ENCODE data around the gene SCAF1. TPM values are rescaled to one million over a fixed set of nuclear protein-coding genes. Genes with fewer than 3 reads are reported as not detected.

The SCAF1 gene
- total RNA-seq, 4 donors from 2014 or later, result 8.8 to 76.9 (median 11.4) TPM

DNA sequence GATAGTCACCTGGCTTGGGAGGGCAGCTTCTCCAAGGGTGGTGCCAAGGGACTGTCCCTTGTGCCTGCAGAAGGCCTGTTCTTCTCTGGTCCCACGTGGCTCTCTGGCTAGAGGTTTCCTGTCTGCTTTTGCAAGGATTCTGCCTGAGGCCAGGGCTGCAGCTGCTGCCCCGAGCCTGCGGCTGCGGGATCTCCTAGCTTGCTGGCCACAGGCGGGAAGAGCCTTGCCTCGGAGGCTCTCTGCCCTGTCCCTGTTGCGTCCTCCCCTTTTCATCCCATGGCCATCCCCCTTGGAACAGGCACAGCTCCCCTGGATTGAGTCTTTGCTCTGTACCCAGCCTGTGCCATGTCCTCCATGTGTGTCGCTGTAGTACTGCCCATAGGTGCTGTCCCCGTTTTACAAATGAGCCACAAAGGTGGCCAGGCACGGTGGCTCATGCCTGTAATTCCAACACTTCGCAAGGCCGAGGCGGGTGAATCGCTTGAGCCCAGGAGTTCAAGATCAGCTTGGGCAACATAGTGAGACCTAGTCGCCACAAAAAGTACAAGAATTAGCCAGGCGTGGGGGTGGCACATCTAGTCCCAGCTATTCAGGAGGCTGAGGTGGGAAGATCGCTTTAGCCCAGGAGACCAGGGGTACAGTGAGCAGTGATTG lies 14.6 kb downstream of the SCAF1 start:
- TF ChIP-seq, protein P1, sequence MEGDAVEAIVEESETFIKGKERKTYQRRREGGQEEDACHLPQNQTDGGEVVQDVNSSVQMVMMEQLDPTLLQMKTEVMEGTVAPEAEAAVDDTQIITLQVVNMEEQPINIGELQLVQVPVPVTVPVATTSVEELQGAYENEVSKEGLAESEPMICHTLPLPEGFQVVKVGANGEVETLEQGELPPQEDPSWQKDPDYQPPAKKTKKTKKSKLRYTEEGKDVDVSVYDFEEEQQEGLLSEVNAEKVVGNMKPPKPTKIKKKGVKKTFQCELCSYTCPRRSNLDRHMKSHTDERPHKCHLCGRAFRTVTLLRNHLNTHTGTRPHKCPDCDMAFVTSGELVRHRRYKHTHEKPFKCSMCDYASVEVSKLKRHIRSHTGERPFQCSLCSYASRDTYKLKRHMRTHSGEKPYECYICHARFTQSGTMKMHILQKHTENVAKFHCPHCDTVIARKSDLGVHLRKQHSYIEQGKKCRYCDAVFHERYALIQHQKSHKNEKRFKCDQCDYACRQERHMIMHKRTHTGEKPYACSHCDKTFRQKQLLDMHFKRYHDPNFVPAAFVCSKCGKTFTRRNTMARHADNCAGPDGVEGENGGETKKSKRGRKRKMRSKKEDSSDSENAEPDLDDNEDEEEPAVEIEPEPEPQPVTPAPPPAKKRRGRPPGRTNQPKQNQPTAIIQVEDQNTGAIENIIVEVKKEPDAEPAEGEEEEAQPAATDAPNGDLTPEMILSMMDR (IDR thresholded peaks at IDR 0.05), result no peak
- no peak for TF ChIP-seq POLR2A (IDR thresholded peaks at IDR 0.05)
- no peak for DNase-seq
- intact Hi-C loops (cut with DNase I; ENCODE audit: low total_unique reads), result no loop called here
- H3K27ac ChIP-seq, result no peak overlapping the region
- no peaks in the 10 kb centered on the region for H3K9me3 ChIP-seq
- no peak overlapping the region for H3K4me3 ChIP-seq
- H3K36me3 ChIP-seq, result no peaks in the 10 kb centered on the region
- no peaks in the 10 kb centered on the region for H3K4me1 ChIP-seq
- H3K27me3 ChIP-seq, result no peaks in the 10 kb centered on the region

DNA sequence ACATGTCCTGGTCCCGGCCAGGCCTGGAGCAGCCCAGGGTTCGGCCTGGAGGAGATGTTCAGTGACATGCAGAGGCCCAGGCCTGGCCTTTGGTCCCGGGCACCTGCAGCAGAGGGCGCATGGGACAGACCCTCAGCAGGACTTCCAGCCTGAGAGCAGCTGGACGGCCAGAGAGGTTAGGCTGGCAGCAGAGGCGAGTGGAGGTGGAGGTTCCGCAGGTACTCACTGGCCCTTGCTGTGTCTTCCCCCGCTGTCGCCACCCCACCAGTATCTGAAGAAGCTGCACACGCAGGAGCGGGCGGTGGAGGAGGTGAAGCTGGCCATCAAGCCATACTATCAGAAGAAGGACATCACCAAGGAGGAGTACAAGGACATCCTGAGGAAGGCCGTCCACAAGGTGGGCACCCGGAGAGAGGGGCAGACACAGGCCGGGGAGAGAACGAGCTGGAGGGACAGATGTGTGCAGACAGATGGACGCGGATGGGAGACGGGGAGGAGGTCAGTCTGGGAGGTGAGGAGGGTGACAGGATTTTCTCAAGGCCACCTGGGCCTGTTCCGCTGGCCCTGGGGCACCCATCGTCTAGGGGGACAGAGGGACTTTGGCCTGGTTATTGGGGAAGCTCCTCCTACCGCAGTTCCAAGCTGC lies 15.6 kb downstream of the SCAF1 start:
- Histone ChIP-seq H3K27ac (no peak overlapping the region), H3K36me3 (no peaks in the 10 kb centered on the region), H3K9me3 (no peaks in the 10 kb centered on the region), H3K4me3 (no peak overlapping the region), H3K27me3 (no peaks in the 10 kb centered on the region), H3K4me1 (no peaks in the 10 kb centered on the region)
- TF ChIP-seq, protein P1 (IDR thresholded peaks at IDR 0.05), result no peak
- no peak for TF ChIP-seq POLR2A (IDR thresholded peaks at IDR 0.05)
- intact Hi-C loops (cut with DNase I; ENCODE audit: low total_unique reads), result no loop called here
- DNase-seq, result no peak

DNA sequence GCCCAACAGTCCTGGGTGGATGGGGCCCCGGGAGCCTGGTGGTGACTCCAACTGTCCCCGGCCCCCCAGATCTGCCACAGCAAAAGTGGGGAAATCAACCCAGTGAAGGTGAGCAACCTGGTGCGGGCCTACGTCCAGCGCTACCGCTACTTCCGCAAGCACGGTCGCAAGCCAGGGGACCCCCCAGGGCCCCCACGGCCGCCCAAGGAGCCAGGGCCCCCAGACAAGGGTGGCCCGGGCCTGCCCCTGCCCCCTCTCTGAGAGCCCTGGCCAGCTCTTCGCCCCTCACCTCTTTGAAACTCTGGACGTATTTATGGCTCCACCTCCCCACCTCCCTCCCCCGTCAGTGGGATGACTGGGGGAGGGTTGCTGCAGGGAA lies 16.1 kb downstream of the SCAF1 start:
- Histone ChIP-seq H3K9me3 (no peaks in the 10 kb centered on the region), H3K4me3 (no peak overlapping the region), H3K27ac (no peak overlapping the region), H3K36me3 (no peaks in the 10 kb centered on the region), H3K4me1 (no peaks in the 10 kb centered on the region), H3K27me3 (no peaks in the 10 kb centered on the region)
- TF ChIP-seq, protein P1 (IDR thresholded peaks at IDR 0.05), result no peak
- no peak for TF ChIP-seq POLR2A (IDR thresholded peaks at IDR 0.05)
- DNase-seq, result no peak
- intact Hi-C loops (cut with DNase I; ENCODE audit: low total_unique reads), result no loop called here

DNA sequence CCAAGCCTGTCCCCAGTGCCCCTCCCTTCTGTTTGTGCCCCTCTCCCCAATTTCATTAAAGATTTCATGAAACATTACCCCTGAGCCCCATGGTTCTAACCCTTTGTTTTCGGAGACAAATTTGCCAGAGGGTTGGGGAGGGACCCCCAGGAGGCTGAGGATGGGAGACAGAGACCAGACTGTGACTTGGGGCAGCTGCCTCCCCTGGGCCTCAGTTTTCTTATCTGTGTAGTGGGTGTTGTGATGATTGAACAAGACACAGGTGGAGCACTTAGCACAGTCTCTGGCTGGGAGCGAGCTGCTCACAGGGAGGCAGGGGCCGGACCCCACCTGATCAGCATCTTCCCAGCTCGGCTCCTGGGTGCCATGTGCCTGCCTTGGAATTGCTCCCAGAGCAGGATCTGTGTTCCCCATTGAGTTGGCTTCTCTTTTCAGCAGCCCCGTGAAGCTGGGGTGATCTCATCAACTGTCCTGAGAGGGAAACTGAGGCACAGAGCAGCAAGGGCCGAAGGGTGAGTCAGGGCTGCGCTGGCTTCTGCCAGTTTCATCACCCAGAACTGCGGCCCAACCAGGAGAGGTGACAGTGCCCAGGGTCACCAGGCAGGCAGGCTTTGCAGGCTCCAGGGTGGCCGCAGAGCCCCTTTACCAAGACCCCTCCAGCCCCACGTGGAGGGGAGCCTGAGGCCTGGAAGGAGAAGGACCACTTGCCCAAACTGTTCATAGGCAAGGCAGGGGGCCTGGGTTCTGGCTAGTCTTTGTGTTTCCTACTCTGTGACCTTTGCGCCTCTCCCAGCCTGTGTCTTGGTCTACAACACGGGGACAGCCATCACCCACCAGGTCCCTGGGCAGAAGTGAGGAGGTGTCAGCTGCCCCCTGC lies 16.8 kb downstream of the SCAF1 start:
- TF ChIP-seq POLR2A (IDR thresholded peaks at IDR 0.05), result no peak
- TF ChIP-seq, protein P1 (IDR thresholded peaks at IDR 0.05), result no peak
- no peaks in the 10 kb centered on the region for H3K4me1 ChIP-seq
- H3K27ac ChIP-seq, result no peak overlapping the region
- no peaks in the 10 kb centered on the region for H3K27me3 ChIP-seq
- H3K4me3 ChIP-seq, result no peak overlapping the region
- intact Hi-C loops (cut with DNase I; ENCODE audit: low total_unique reads), result no loop called here
- H3K9me3 ChIP-seq, result no peaks in the 10 kb centered on the region
- H3K36me3 ChIP-seq, result no peaks in the 10 kb centered on the region
- no peak for DNase-seq

Measured in uterus (tissue), 4 donors.